GM23338 (cell line): ENCODE measurements around the gene MED14. TPM values are rescaled to one million over a fixed set of nuclear protein-coding genes. Genes with fewer than 3 reads are reported as not detected.

Experiments used
- ATAC-seq: fragments of 200-7000 bp; cut with Tn5 transposase; 3 replicates; pipeline ENCODE4 v1.9.1; 2020
- DNase-seq: peaks from one replicate; pipeline ENCODE4 v3.0.0-alpha.2; 2015; ENCODE audit warnings: low spot score
- H2AFZ ChIP-seq: fragments of 200-600 bp; sonication (generic); 2 replicates; pipeline ENCODE4 v1.8.0; 2016; ENCODE audit warnings: antibody characterized with exemption, mild to moderate bottlenecking, moderate library complexity
- H3F3A ChIP-seq: fragments of 200-600 bp; sonication (generic); replicated peaks from 2 replicates; pipeline ENCODE4 v1.8.0; 2017; ENCODE audit warnings: antibody characterized with exemption, mixed run types, low read depth
- H3K27ac ChIP-seq: fragments of 200-600 bp; sonication (generic); 2 replicates; pipeline ENCODE4 v1.6.1; 2016; ENCODE audit warnings: low read depth
- H3K27me3 ChIP-seq: fragments of 200-600 bp; sonication (generic); 2 replicates; pipeline ENCODE4 v1.8.0; 2016; ENCODE audit warnings: mild to moderate bottlenecking, mixed run types, moderate library complexity; ENCODE audit not compliant: insufficient read depth
- H3K36me3 ChIP-seq: fragments of 200-600 bp; sonication (generic); 2 replicates; pipeline ENCODE4 v1.8.0; 2016; ENCODE audit warnings: mild to moderate bottlenecking; ENCODE audit not compliant: insufficient read depth
- H3K4me1 ChIP-seq: fragments of 200-600 bp; sonication (generic); 2 replicates; pipeline ENCODE4 v1.8.0; 2016; ENCODE audit warnings: mild to moderate bottlenecking, moderate library complexity; ENCODE audit not compliant: insufficient read depth
- H3K4me2 ChIP-seq: fragments of 200-600 bp; sonication (generic); 2 replicates; pipeline ENCODE4 v1.7.1; 2017; ENCODE audit warnings: mixed run types
- H3K4me3 ChIP-seq: fragments of 200-600 bp; sonication (generic); 2 replicates; pipeline ENCODE4 v1.6.1; 2016; ENCODE audit warnings: mixed run types
- H3K79me2 ChIP-seq: fragments of 200-600 bp; sonication (generic); replicated peaks from 2 replicates; pipeline ENCODE4 v1.8.0; 2017; ENCODE audit warnings: mild to moderate bottlenecking; ENCODE audit not compliant: insufficient read depth
- H3K9me2 ChIP-seq: fragments of 200-600 bp; sonication (generic); 2 replicates; pipeline ENCODE4 v1.8.0; 2017; ENCODE audit not compliant: insufficient read depth
- H4K20me1 ChIP-seq: fragments of 200-600 bp; sonication (generic); replicated peaks from 2 replicates; pipeline ENCODE4 v1.8.0; 2017; ENCODE audit warnings: mild to moderate bottlenecking; ENCODE audit not compliant: insufficient read depth
- H3K27ac Mint-ChIP-seq: 2 replicates; pipeline ENCODE4 v1.8.0; 2020; ENCODE audit warnings: inconsistent platforms, mild to moderate bottlenecking, moderate library complexity, mixed read lengths
- H3K27me3 Mint-ChIP-seq: 3 replicates; pipeline ENCODE4 v1.8.0; 2022; ENCODE audit warnings: low read depth, mild to moderate bottlenecking, moderate library complexity, mixed read lengths, inconsistent platforms; ENCODE audit not compliant: insufficient read depth, poor library complexity
- H3K36me3 Mint-ChIP-seq: 3 replicates; pipeline ENCODE4 v1.8.0; 2021; ENCODE audit warnings: low read depth, mild to moderate bottlenecking, inconsistent platforms, moderate library complexity, mixed read lengths
- H3K4me1 Mint-ChIP-seq: 3 replicates; pipeline ENCODE4 v1.8.0; 2020; ENCODE audit warnings: mild to moderate bottlenecking, inconsistent platforms, mixed read lengths
- H3K4me3 Mint-ChIP-seq: 3 replicates; pipeline ENCODE4 v1.8.0; 2021; ENCODE audit warnings: moderate library complexity, mild to moderate bottlenecking, inconsistent platforms, mixed read lengths
- H3K9me3 Mint-ChIP-seq: 3 replicates; pipeline ENCODE4 v1.8.0; 2020; ENCODE audit warnings: moderate library complexity, mild to moderate bottlenecking, inconsistent platforms, mixed read lengths
- CREB1 ChIP-seq: fragments of 250-450 bp; sonication (Bioruptor Pico); IDR thresholded peaks from 2 replicates; pipeline ENCODE4 v1.5.0; 2020; ENCODE audit warnings: low read depth, mild to moderate bottlenecking, moderate library complexity
- EZH2 ChIP-seq: fragments of 200-600 bp; sonication (generic); IDR thresholded peaks from one replicate; pipeline ENCODE4 v1.8.0; 2017; ENCODE audit warnings: antibody characterized with exemption, mild to moderate bottlenecking, low read depth; ENCODE audit not compliant: unreplicated experiment
- EZH2phosphoT487 ChIP-seq: fragments of 200-600 bp; sonication (generic); IDR thresholded peaks from one replicate; pipeline ENCODE4 v1.8.1; 2018; ENCODE audit warnings: antibody characterized with exemption; ENCODE audit not compliant: unreplicated experiment
- JUNB ChIP-seq: IDR thresholded peaks from one replicate; pipeline ENCODE4 v1.6.1; 2016; ENCODE audit warnings: antibody characterized with exemption; ENCODE audit not compliant: unreplicated experiment
- NANOG ChIP-seq: IDR thresholded peaks from 2 replicates; pipeline ENCODE4 v1.6.1; 2016; ENCODE audit warnings: antibody characterized with exemption, borderline replicate concordance
- POLR2AphosphoS5 ChIP-seq: IDR thresholded peaks from 2 replicates; pipeline ENCODE4 v1.6.1; 2016; ENCODE audit warnings: antibody characterized with exemption, low read depth
- REST ChIP-seq: IDR thresholded peaks from one replicate; pipeline ENCODE4 v1.6.1; 2018; ENCODE audit warnings: antibody characterized with exemption; ENCODE audit not compliant: unreplicated experiment
- STAT1 ChIP-seq: IDR thresholded peaks from one replicate; pipeline ENCODE4 v1.6.1; 2016; ENCODE audit warnings: antibody characterized with exemption; ENCODE audit not compliant: unreplicated experiment
- ZNF114 ChIP-seq: fragments of 250-450 bp; sonication (Bioruptor Pico); IDR thresholded peaks from 2 replicates; pipeline ENCODE4 v1.5.0; 2020; ENCODE audit warnings: mild to moderate bottlenecking, moderate library complexity
- ZNF331 ChIP-seq: fragments of 250-450 bp; sonication (Bioruptor Pico); IDR thresholded peaks from 2 replicates; pipeline ENCODE4 v1.5.0; 2020; ENCODE audit warnings: low read depth, mild to moderate bottlenecking, moderate library complexity
- ZNF462 ChIP-seq: fragments of 250-450 bp; sonication (Bioruptor Pico); IDR thresholded peaks from 2 replicates; pipeline ENCODE4 v1.5.0; 2020; ENCODE audit warnings: mild to moderate bottlenecking, moderate library complexity
- polyA plus RNA-seq: library from polyadenylated mRNA; unstranded; fragments of >200 nt; fragmentation: Nextera tagmentation; extraction: Ambion mirVana; gene quantifications from 2 replicates; pipeline ENCODE4 v1.2.1, GENCODE V29; 2016
- total RNA-seq: library from RNA; depleted of rRNA; stranded (reverse); fragments of >200 nt; shearing (Covaris generic); gene quantifications from 2 replicates; pipeline ENCODE4 v1.2.3, GENCODE V29; 2014
- TF ChIP-seq, protein P1 (sequence below), 2 experiments: fragments of 200-600 bp in 1 of 2; sonication (generic) in 1 of 2; conservative IDR thresholded peaks; 2 replicates each; pipeline versions ENCODE4 v1.5.1 to v1.6.1; 2016 to 2017; ENCODE audit warnings: antibody characterized with exemption in 2 of 2, low read depth in 2 of 2, mild to moderate bottlenecking in 2 of 2, moderate library complexity in 1 of 2
- TF ChIP-seq, protein P2 (sequence below): IDR thresholded peaks from 2 replicates; pipeline ENCODE4 v1.6.1; 2016; ENCODE audit warnings: antibody characterized with exemption

MED14 gene
- total and polyA plus RNA-seq, 2 experiments from 2014 or later: 29.8 to 99.3 TPM

DNA sequence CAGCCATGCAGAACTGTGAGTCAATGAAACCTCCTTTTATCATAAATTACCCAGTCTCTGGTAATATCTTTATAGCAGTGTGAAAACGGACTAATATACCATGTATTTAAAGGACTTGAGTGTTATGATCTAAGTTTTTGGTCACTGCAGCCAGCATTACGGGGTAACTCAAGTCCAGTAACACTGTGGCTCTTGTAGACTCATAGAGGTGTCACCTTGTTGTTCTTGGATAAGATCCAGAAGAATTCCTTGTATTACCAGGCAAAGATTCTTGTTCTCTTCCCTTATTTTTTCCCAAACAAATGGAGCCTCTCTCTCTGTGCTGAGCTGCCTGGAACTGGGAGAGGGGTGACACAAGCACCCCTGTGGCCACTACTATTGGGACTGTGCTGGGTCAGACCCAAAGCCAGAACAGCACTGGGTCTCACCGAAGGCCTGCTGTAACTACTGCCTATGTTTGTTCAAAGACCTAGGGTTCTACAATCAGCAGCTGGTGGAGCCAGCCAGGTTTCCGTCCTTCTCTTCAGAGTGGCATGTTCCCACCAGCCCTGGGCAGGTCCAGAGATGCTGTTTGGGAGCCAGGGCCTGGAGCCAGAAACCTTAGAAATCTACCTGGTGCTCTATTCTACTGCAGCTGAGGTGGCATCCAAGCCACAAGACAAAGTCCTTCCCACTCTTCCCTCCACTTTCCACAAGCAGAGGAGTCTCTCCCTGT lies 43.7 kb upstream of the MED14 start:
- DNase-seq: no peak
- Mint-ChIP-seq H3K9me3 (no peaks in the 10 kb centered on the region), H3K27ac (no peak overlapping the region; the same call in 1 of the 2 replicates), H3K27me3 (peaks cover 4% of the 10 kb centered on the region), H3K36me3 (no peaks in the 10 kb centered on the region), H3K4me3 (no peak overlapping the region), H3K4me1 (no peaks in the 10 kb centered on the region)
- Histone ChIP-seq H3K27ac (no peak overlapping the region), H3K27me3 (no peaks in the 10 kb centered on the region), H3K4me2 (no peak overlapping the region), H3F3A (no peaks in the 10 kb centered on the region), H3K9me2 (no peaks in the 10 kb centered on the region), H3K79me2 (no peaks in the 10 kb centered on the region), H3K4me1 (no peaks in the 10 kb centered on the region), H4K20me1 (no peaks in the 10 kb centered on the region), H2AFZ (no peak overlapping the region), H3K4me3 (no peak overlapping the region), H3K36me3 (no peaks in the 10 kb centered on the region)
- TF ChIP-seq POLR2AphosphoS5 (no peak), ZNF114 (no peak), EZH2 (no peak), ZNF331 (no peak), ZNF462 (CRISPR knock-in tag) (no peak), CREB1 (CRISPR knock-in tag) (no peak), EZH2phosphoT487 (no peak), REST (no peak), JUNB (no peak), NANOG (no peak), STAT1 (no peak)
- TF ChIP-seq, protein P1, sequence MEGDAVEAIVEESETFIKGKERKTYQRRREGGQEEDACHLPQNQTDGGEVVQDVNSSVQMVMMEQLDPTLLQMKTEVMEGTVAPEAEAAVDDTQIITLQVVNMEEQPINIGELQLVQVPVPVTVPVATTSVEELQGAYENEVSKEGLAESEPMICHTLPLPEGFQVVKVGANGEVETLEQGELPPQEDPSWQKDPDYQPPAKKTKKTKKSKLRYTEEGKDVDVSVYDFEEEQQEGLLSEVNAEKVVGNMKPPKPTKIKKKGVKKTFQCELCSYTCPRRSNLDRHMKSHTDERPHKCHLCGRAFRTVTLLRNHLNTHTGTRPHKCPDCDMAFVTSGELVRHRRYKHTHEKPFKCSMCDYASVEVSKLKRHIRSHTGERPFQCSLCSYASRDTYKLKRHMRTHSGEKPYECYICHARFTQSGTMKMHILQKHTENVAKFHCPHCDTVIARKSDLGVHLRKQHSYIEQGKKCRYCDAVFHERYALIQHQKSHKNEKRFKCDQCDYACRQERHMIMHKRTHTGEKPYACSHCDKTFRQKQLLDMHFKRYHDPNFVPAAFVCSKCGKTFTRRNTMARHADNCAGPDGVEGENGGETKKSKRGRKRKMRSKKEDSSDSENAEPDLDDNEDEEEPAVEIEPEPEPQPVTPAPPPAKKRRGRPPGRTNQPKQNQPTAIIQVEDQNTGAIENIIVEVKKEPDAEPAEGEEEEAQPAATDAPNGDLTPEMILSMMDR (conservative IDR thresholded peaks at IDR 0.05; ENCODE audit: low read depth in 2 of 2): no peak
- TF ChIP-seq, protein P2, sequence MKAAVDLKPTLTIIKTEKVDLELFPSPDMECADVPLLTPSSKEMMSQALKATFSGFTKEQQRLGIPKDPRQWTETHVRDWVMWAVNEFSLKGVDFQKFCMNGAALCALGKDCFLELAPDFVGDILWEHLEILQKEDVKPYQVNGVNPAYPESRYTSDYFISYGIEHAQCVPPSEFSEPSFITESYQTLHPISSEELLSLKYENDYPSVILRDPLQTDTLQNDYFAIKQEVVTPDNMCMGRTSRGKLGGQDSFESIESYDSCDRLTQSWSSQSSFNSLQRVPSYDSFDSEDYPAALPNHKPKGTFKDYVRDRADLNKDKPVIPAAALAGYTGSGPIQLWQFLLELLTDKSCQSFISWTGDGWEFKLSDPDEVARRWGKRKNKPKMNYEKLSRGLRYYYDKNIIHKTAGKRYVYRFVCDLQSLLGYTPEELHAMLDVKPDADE: no peak
- no peak for ATAC-seq
